ENCODE measurements around the gene PARD3B. TPM values are rescaled to one million over a fixed set of nuclear protein-coding genes. Genes with fewer than 3 reads are reported as not detected.

Gene PARD3B
- total RNA-seq, 1 experiment from 2014 or later, result 6.4 TPM

- Mint-ChIP-seq H3K4me1 (no peaks in the 10 kb centered on the region), H3K4me3 (no peak overlapping the region), H3K27ac (no peak overlapping the region), H3K36me3 (ENCODE audit: insufficient read depth in 1 of 3, low read depth in 3 of 3) (no peaks in the 10 kb centered on the region), H3K27me3 (ENCODE audit: low read depth) (no peaks in the 10 kb centered on the region), H3K9me3 (no peaks in the 10 kb centered on the region)
- H3K4me1 ChIP-seq (ENCODE audit: insufficient read depth, low read length), result no peaks in the 10 kb centered on the region
- no peak overlapping the region for H3K23ac ChIP-seq (ENCODE audit: insufficient read length, low read depth, low read length)
- no peak overlapping the region for H4K8ac ChIP-seq (replicated peaks; ENCODE audit: insufficient read length, low read depth, low read length)
- H2AK5ac ChIP-seq (ENCODE audit: insufficient read length, low read length), result no peak overlapping the region
- H2AFZ ChIP-seq (ENCODE audit: low read length), result no peak overlapping the region
- H3K14ac ChIP-seq (ENCODE audit: insufficient read depth, low read length), result no peak overlapping the region
- no peak overlapping the region for H3T11ph ChIP-seq (ENCODE audit: low read length)
- no peak overlapping the region for H2BK15ac ChIP-seq (ENCODE audit: low read depth, low read length)
- H3K27me3 ChIP-seq (ENCODE audit: insufficient read depth, low read length), result no peaks in the 10 kb centered on the region
- no peak overlapping the region for H2BK120ac ChIP-seq (ENCODE audit: low read depth, low read length, poor library complexity, severe bottlenecking)
- no peak overlapping the region for H4K91ac ChIP-seq (ENCODE audit: insufficient read length, low read depth, low read length)
- no CpG with 5 or more reads among the region's 7 CpGs for WGBS (ENCODE audit: extremely low coverage, insufficient read length, low lambda C conversion rate)
- H3K56ac ChIP-seq (ENCODE audit: insufficient read length, low read depth, low read length), result no peak overlapping the region
- no peak overlapping the region for H4K5ac ChIP-seq (ENCODE audit: insufficient read length, low read depth, low read length)
- no peak overlapping the region for H3K4me2 ChIP-seq (ENCODE audit: insufficient read depth, insufficient read length, low read length)
- no peak overlapping the region for H3K18ac ChIP-seq (ENCODE audit: insufficient read length, low read depth, low read length)
- H2BK12ac ChIP-seq (ENCODE audit: insufficient read length, low read depth, low read length), result no peak overlapping the region
- H4K20me1 ChIP-seq (ENCODE audit: control insufficient read depth, insufficient read depth, insufficient read length), result no peaks in the 10 kb centered on the region
- no peak overlapping the region for H2BK20ac ChIP-seq (ENCODE audit: low read depth, low read length, poor library complexity, severe bottlenecking)
- H3K27ac ChIP-seq (ENCODE audit: insufficient read length, low read depth, low read length), result no peak overlapping the region
- H3K9ac ChIP-seq (ENCODE audit: extremely low read depth, insufficient read length, low read length), result no peak overlapping the region
- DNase-seq, result no peak
- H3K23me2 ChIP-seq (ENCODE audit: insufficient read length, low read depth, low read length, poor library complexity, severe bottlenecking), result no peaks in the 10 kb centered on the region
- H3K79me1 ChIP-seq (ENCODE audit: insufficient read depth, low read depth, low read length, poor library complexity, severe bottlenecking), result no peaks in the 10 kb centered on the region
- TF ChIP-seq CTCF (conservative IDR thresholded peaks at IDR 0.05), result no peak
- no peaks in the 10 kb centered on the region for H3K79me2 ChIP-seq (ENCODE audit: insufficient read depth, low read length)
- no peak overlapping the region for H2BK5ac ChIP-seq (ENCODE audit: insufficient read length, low read length)
- no peak overlapping the region for H3K4ac ChIP-seq (ENCODE audit: low read depth, low read length)
- no peaks in the 10 kb centered on the region for H3K9me3 ChIP-seq (ENCODE audit: control insufficient read depth, low read depth, low read length)
Measured at GRCh38 chr2:204628926-204629712, 83.8 kb downstream of the PARD3B start.

All from H9 (cell line).